HCT116 (cell line): ENCODE data around the gene STK32B. TPM values are rescaled to one million over a fixed set of nuclear protein-coding genes. Genes with fewer than 3 reads are reported as not detected.

ENCODE experiments used
- ATAC-seq: fragments of 200-7000 bp; cut with Tn5 transposase; 2 replicates; pipeline ENCODE4 v1.9.1; 2020; ENCODE audit warnings: mild to moderate bottlenecking, moderate library complexity
- BruUV-seq: library from RNA; stranded (reverse); fragments of 400-500 nt; replicated peaks from 2 replicates; lab custom pipeline; 2021; lab: Mats Ljungman, UMichigan
- CTCF ChIA-PET: fragments of 300-600 bp; sonication (Branson Sonifier 250); formaldehyde crosslinking; loops from one replicate; lab custom pipeline; 2021; ENCODE audit warnings: antibody characterized with exemption; lab: Charles Lee
- POLR2A ChIA-PET: fragments of 300-600, 350-600 bp; sonication (Branson Sonifier 250); formaldehyde crosslinking; loops from one replicate; lab custom pipeline; 2021; ENCODE audit warnings: antibody characterized with exemption; lab: Charles Lee
- RAD21 ChIA-PET, 2 experiments: fragments of 300-600 bp; sonication (Branson Sonifier 250); formaldehyde crosslinking; loops; one replicate each; lab custom pipeline; 2023; ENCODE audit warnings: low total read pairs in 2 of 2; ENCODE audit not compliant: uncharacterized antibody in 2 of 2, unreplicated experiment in 2 of 2, low non-redundant PET in 1 of 2; lab: Charles Lee
- DNase-seq: peaks from one replicate; pipeline ENCODE4 v3.0.0-alpha.2; 2010; ENCODE audit warnings: low read depth, low spot score
- H2AFZ ChIP-seq: fragments of 200-600 bp; shearing (Covaris generic), sonication (generic); 2 replicates; pipeline ENCODE4 v1.6.1; 2017; ENCODE audit warnings: low read depth, mixed run types, mixed read lengths, antibody characterized with exemption, low read length; ENCODE audit not compliant: poor library complexity, severe bottlenecking
- H3K27ac ChIP-seq: 2 replicates; pipeline ENCODE4 v1.5.1; 2012; ENCODE audit warnings: low read depth, low read length
- H3K27me3 ChIP-seq: fragments of 200-600 bp; sonication (generic); 2 replicates; pipeline ENCODE4 v1.6.1; 2016; ENCODE audit warnings: mixed run types, low read length, mixed read lengths; ENCODE audit not compliant: insufficient read depth
- H3K36me3 ChIP-seq, 2 experiments: fragments of 200-500 bp in 1 of 2; fragments of 200-600 bp in 1 of 2; sonication (Bioruptor generic) in 1 of 2; sonication (generic) in 1 of 2; 2 replicates each; pipeline versions ENCODE4 v1.5.1 to v1.6.1; 2014 to 2016; ENCODE audit warnings: low read length in 2 of 2, inconsistent platforms in 1 of 2, mixed read lengths in 1 of 2, mixed run types in 1 of 2; ENCODE audit not compliant: insufficient read depth in 2 of 2, control insufficient read depth in 1 of 2
- H3K4me1 ChIP-seq, 2 experiments: fragments of 200-600 bp in 1 of 2; sonication (generic) in 1 of 2; 2 replicates each; pipeline versions ENCODE4 v1.5.1 to v1.6.1; 2012 to 2017; ENCODE audit warnings: low read length in 2 of 2, inconsistent platforms in 1 of 2, mild to moderate bottlenecking in 1 of 2, mixed read lengths in 1 of 2, mixed run types in 1 of 2, moderate library complexity in 1 of 2; ENCODE audit not compliant: insufficient read depth in 2 of 2, control insufficient read depth in 1 of 2
- H3K4me2 ChIP-seq: fragments of 200-600 bp; sonication (generic); 2 replicates; pipeline ENCODE4 v1.6.1; 2017; ENCODE audit warnings: mixed run types, low read length, mixed read lengths
- H3K4me3 ChIP-seq, 2 experiments: fragments of 200-600 bp in 1 of 2; sonication (generic) in 1 of 2; replicated peaks in 1 of 2; 2 replicates each; pipeline ENCODE4 v1.5.1; 2011 to 2016; ENCODE audit warnings: low read length in 2 of 2, control low read depth in 1 of 2, low read depth in 1 of 2, mild to moderate bottlenecking in 1 of 2, mixed read lengths in 1 of 2, mixed run types in 1 of 2
- H3K79me2 ChIP-seq: fragments of 200-600 bp; sonication (generic); 2 replicates; pipeline ENCODE4 v1.6.1; 2017; ENCODE audit warnings: mild to moderate bottlenecking, mixed run types, low read length, moderate library complexity, mixed read lengths; ENCODE audit not compliant: insufficient read depth
- H3K9ac ChIP-seq: fragments of 200-600 bp; sonication (generic); 2 replicates; pipeline ENCODE4 v1.6.1; 2016; ENCODE audit warnings: low read length, mixed read lengths
- H3K9me2 ChIP-seq: fragments of 200-600 bp; sonication (generic), shearing (Covaris generic); 2 replicates; pipeline ENCODE4 v1.6.1; 2017; ENCODE audit warnings: mixed run types, mild to moderate bottlenecking, moderate library complexity; ENCODE audit not compliant: insufficient read depth
- H3K9me3 ChIP-seq, 2 experiments: fragments of 200-500 bp in 1 of 2; fragments of 200-600 bp in 1 of 2; sonication (Bioruptor generic) in 1 of 2; sonication (generic) in 1 of 2; 2 replicates each; pipeline ENCODE4 v1.6.1; 2014 to 2017; ENCODE audit warnings: low read length in 2 of 2, mixed read lengths in 2 of 2, inconsistent platforms in 1 of 2, low read depth in 1 of 2, mild to moderate bottlenecking in 1 of 2, mixed run types in 1 of 2, moderate library complexity in 1 of 2; ENCODE audit not compliant: control insufficient read depth in 1 of 2, insufficient read depth in 1 of 2
- H4K20me1 ChIP-seq: fragments of 200-600 bp; sonication (generic), shearing (Covaris generic); 2 replicates; pipeline ENCODE4 v1.6.1; 2017; ENCODE audit warnings: mixed run types, mild to moderate bottlenecking, moderate library complexity; ENCODE audit not compliant: insufficient read depth
- ATF3 ChIP-seq: IDR thresholded peaks from 2 replicates; pipeline ENCODE4 v1.6.1; 2012
- CBX3 ChIP-seq: IDR thresholded peaks from 2 replicates; pipeline ENCODE4 v1.6.1; 2012; ENCODE audit warnings: low read depth
- CEBPB ChIP-seq: IDR thresholded peaks from 2 replicates; pipeline ENCODE4 v1.6.1; 2012; ENCODE audit warnings: low read depth
- CTCF ChIP-seq, 3 experiments: fragments of 200-600 bp in 1 of 3; sonication (generic) in 1 of 3; IDR thresholded peaks in 2 of 3; conservative IDR thresholded peaks in 1 of 3; 2 replicates each; pipeline ENCODE4 v1.5.1; 2012 to 2017; ENCODE audit warnings: low read depth in 2 of 3, low read length in 2 of 3, antibody characterized with exemption in 1 of 3, borderline replicate concordance in 1 of 3, control low read depth in 1 of 3, mild to moderate bottlenecking in 1 of 3, mixed read lengths in 1 of 3, mixed run types in 1 of 3, moderate library complexity in 1 of 3; ENCODE audit not compliant: insufficient read depth in 1 of 3
- ELF1 ChIP-seq: IDR thresholded peaks from 2 replicates; pipeline ENCODE4 v1.6.1; 2012; ENCODE audit warnings: low read depth, borderline replicate concordance
- EZH2 ChIP-seq: fragments of 200-600 bp; sonication (generic); IDR thresholded peaks from 2 replicates; pipeline ENCODE4 v1.6.1; 2017; ENCODE audit warnings: antibody characterized with exemption, mixed run types
- EZH2phosphoT487 ChIP-seq: fragments of 200-600 bp; IDR thresholded peaks from 2 replicates; pipeline ENCODE4 v1.6.1; 2018; ENCODE audit warnings: antibody characterized with exemption, borderline replicate concordance
- FOSL1 ChIP-seq: IDR thresholded peaks from 2 replicates; pipeline ENCODE4 v1.6.1; 2012; ENCODE audit warnings: low read depth
- JUND ChIP-seq: IDR thresholded peaks from 2 replicates; pipeline ENCODE4 v1.6.1; 2012
- POLR2A ChIP-seq: IDR thresholded peaks from 2 replicates; pipeline ENCODE4 v1.7.0; 2011; ENCODE audit warnings: borderline replicate concordance; ENCODE audit not compliant: insufficient read depth, insufficient read length; ENCODE audit errors: extremely low read depth
- POLR2AphosphoS5 ChIP-seq: IDR thresholded peaks from 2 replicates; pipeline ENCODE4 v1.6.1; 2011; ENCODE audit warnings: mild to moderate bottlenecking, low read depth, low read length, moderate library complexity
- RAD21 ChIP-seq: IDR thresholded peaks from 2 replicates; pipeline ENCODE4 v1.6.1; 2012; ENCODE audit warnings: low read depth, mild to moderate bottlenecking
- SP1 ChIP-seq: IDR thresholded peaks from 2 replicates; pipeline ENCODE4 v1.6.1; 2012; ENCODE audit warnings: low read depth
- SRF ChIP-seq: IDR thresholded peaks from 2 replicates; pipeline ENCODE4 v1.6.1; 2012; ENCODE audit warnings: low read depth
- TCF7L2 ChIP-seq: IDR thresholded peaks from 2 replicates; pipeline ENCODE4 v1.7.0; 2011; ENCODE audit warnings: borderline replicate concordance, inconsistent platforms; ENCODE audit not compliant: insufficient read depth, insufficient read length; ENCODE audit errors: extremely low read depth
- YY1 ChIP-seq: IDR thresholded peaks from 2 replicates; pipeline ENCODE4 v1.6.1; 2011; ENCODE audit warnings: low read length, low read depth, moderate library complexity, mild to moderate bottlenecking; ENCODE audit not compliant: insufficient replicate concordance; ENCODE audit errors: extremely low read depth
- ZBTB33 ChIP-seq: IDR thresholded peaks from 2 replicates; pipeline ENCODE4 v1.6.1; 2011; ENCODE audit warnings: mild to moderate bottlenecking, low read length, moderate library complexity; ENCODE audit not compliant: insufficient replicate concordance; ENCODE audit errors: extremely low read depth
- ZFX ChIP-seq: fragments of 450-650 bp; IDR thresholded peaks from 2 replicates; pipeline ENCODE4 v1.6.1; 2017
- ZNF274 ChIP-seq: fragments of 200-500 bp; sonication (Bioruptor generic); IDR thresholded peaks from 2 replicates; pipeline ENCODE4 v1.6.1; 2014; ENCODE audit warnings: mild to moderate bottlenecking, low read depth, low read length, inconsistent platforms
- intact Hi-C: fragments of 100-400 bp; cut with micrococcal nuclease; formaldehyde crosslinking; loops from 2 replicates; pipeline ENCODE4 v1.10.0; 2022
- total RNA-seq: library from RNA; stranded (reverse); gene quantifications from one replicate; pipeline ENCODE4 v1.2.1, GENCODE V29; 2021; ENCODE audit not compliant: unreplicated experiment

The STK32B gene
- total RNA-seq, 1 experiment from 2014 or later = not detected

DNA sequence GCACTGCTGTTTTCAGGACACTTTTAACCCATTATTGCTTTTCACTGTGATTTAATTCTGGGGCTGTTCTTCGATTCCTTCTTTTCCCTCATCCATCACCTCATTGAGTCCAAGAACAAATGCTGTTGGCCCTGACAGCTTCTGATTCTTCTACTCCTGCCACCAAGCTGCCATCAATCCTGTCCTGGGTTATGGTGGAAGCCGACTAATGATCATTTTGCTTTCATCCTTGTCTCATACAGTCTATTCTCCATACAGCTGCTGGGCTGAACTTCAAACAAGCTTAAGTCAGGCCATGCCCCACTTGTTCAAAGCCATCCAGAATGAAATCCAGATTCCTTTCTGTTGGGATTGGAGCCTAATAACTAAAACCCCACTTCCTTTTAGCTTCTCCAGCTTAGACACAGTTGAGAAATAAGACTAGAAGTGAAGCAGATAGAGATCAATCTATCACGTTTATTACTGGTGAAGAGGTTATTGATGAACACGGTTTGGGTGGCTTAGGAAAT lies 161.9 kb downstream of the STK32B start:
- Histone ChIP-seq H3K9me3 (no peaks in the 10 kb centered on the region), H3K79me2 (no peaks in the 10 kb centered on the region), H3K9ac (no peak overlapping the region), H3K9me2 (no peaks in the 10 kb centered on the region), H3K36me3 (no peaks in the 10 kb centered on the region), H3K4me3 (no peak overlapping the region), H3K27ac (no peak overlapping the region), H3K4me2 (no peak overlapping the region), H3K4me1 (no peaks in the 10 kb centered on the region), H2AFZ (no peak overlapping the region), H3K27me3 (peaks cover 53% of the 10 kb centered on the region), H4K20me1 (no peaks in the 10 kb centered on the region)
- ATAC-seq (no peak), DNase-seq (no peak)
- CTCF ChIA-PET = no interaction called here
- intact Hi-C loops = no loop called here
- BruUV-seq = no TSS peak
- RAD21 ChIA-PET = no interaction called here
- TF ChIP-seq ZFX (no peak), POLR2A (no peak)
- POLR2A ChIA-PET = no interaction called here

GRCh38 chr4:5215321-5215720 lies 164.0 kb downstream of the STK32B start:
- no peaks in the 10 kb centered on the region for H3K79me2 ChIP-seq
- POLR2A ChIA-PET = no interaction called here
- no peak overlapping the region for H3K9ac ChIP-seq
- RAD21 ChIA-PET = no interaction called here
- H4K20me1 ChIP-seq = no peaks in the 10 kb centered on the region
- H3K4me2 ChIP-seq = no peak overlapping the region
- peaks cover 53% of the 10 kb centered on the region for H3K27me3 ChIP-seq
- H3K9me3 ChIP-seq = no peaks in the 10 kb centered on the region
- no TSS peak for BruUV-seq
- no peak overlapping the region for H2AFZ ChIP-seq
- CTCF ChIA-PET = no interaction called here
- no peaks in the 10 kb centered on the region for H3K9me2 ChIP-seq
- no peak for ATAC-seq
- H3K4me3 ChIP-seq = no peak overlapping the region
- H3K4me1 ChIP-seq = no peaks in the 10 kb centered on the region
- no peak overlapping the region for H3K27ac ChIP-seq
- intact Hi-C loops = no loop called here
- DNase-seq = no peak
- no peaks in the 10 kb centered on the region for H3K36me3 ChIP-seq
- no peak for TF ChIP-seq SRF
- TF ChIP-seq TCF7L2 = no peak
- no peak for TF ChIP-seq JUND
- TF ChIP-seq CBX3 = no peak
- TF ChIP-seq POLR2AphosphoS5 = no peak
- no peak for TF ChIP-seq RAD21
- TF ChIP-seq ZBTB33 = no peak
- no peak for TF ChIP-seq ATF3
- TF ChIP-seq CTCF (IDR thresholded peaks at IDR 0.05 in 2 of 3, conservative IDR thresholded peaks at IDR 0.05 in 1 of 3; ENCODE audit: borderline replicate concordance in 1 of 3, insufficient read depth in 1 of 3, low read depth in 2 of 3, low read length in 2 of 3) = no peak
- no peak for TF ChIP-seq EZH2
- no peak for TF ChIP-seq POLR2A
- no peak for TF ChIP-seq ELF1
- TF ChIP-seq ZNF274 = no peak
- TF ChIP-seq SP1 = no peak
- TF ChIP-seq YY1 = no peak
- TF ChIP-seq EZH2phosphoT487 = no peak
- TF ChIP-seq FOSL1 = no peak
- no peak for TF ChIP-seq CEBPB
